ENCODE measurements around the gene FBXO24.
A peak's percentile ranks its signal among the peaks of the same experiment; 100 is the strongest.

The FBXO24 gene

GRCh38 chr7:100602889-100603725 is 17.0 kb downstream of the FBXO24 start:
- Histone ChIP-seq H2BK5ac (ENCODE audit: low read depth, low read length, poor library complexity, severe bottlenecking) (no peak overlapping the region), H3K9ac (ENCODE audit: low read length) (peak overlapping the region; percentile 88), H2BK15ac (ENCODE audit: low read depth, poor library complexity, severe bottlenecking) (peak overlapping the region; percentile 97), H3K4me2 (ENCODE audit: low read length, poor library complexity, severe bottlenecking) (peak overlapping the region; percentile 81), H4K8ac (ENCODE audit: low read length) (peak overlapping the region; percentile 95), H2AFZ (ENCODE audit: low read depth, low read length) (no peak overlapping the region), H3K4me1 (ENCODE audit: control insufficient read depth, insufficient read depth, low read depth, low read length) (peaks cover 41% of the 10 kb centered on the region), H3K18ac (ENCODE audit: low read depth in 1 of 2, low read length in 2 of 2) (peak overlapping the region; percentile 70 to 94), H3K79me1 (replicated peaks; ENCODE audit: low read length, poor library complexity, severe bottlenecking) (peaks cover 2% of the 10 kb centered on the region), H3K9me3 (ENCODE audit: control insufficient read depth, low read length) (no peaks in the 10 kb centered on the region), H3K27ac (ENCODE audit: low read length, poor library complexity, severe bottlenecking) (peak overlapping the region; percentile 74), H2AK5ac (ENCODE audit: low read length, severe bottlenecking) (peak overlapping the region; percentile 52), H3K4me3 (ENCODE audit: insufficient read depth in 1 of 2, low read depth in 1 of 2, low read length in 2 of 2) (peak overlapping the region in 1 of 2 experiments; percentile 92), H3K27me3 (ENCODE audit: control insufficient read depth in 1 of 2, insufficient read depth in 1 of 2, low read length in 2 of 2) (no peaks in the 10 kb centered on the region), H2BK120ac (ENCODE audit: low read depth, low read length) (peak overlapping the region; percentile 99), H4K91ac (ENCODE audit: low read length) (peak overlapping the region; percentile 97), H3K36me3 (ENCODE audit: control insufficient read depth in 1 of 2, insufficient read depth in 2 of 2, low read depth in 1 of 2, low read length in 2 of 2) (peaks cover 12 to 29% of the 10 kb centered on the region in 2 experiments), H3K23ac (ENCODE audit: low read length in 2 of 2) (peak overlapping the region in 1 of 2 experiments; percentile 10), H2BK12ac (ENCODE audit: low read length in 2 of 2) (peak overlapping the region; percentile 89 to 93), H3K4ac (ENCODE audit: low read depth in 1 of 2, low read length in 2 of 2) (peak overlapping the region; percentile 52 to 99), H3K14ac (ENCODE audit: low read length in 2 of 2) (peak overlapping the region; percentile 41 to 86)
- DNase-seq = peak; percentile 72
- WGBS = 16% methylated on average over 17 of the region's 21 CpGs

GRCh38 chr7:100603726-100604027 is 17.5 kb downstream of the FBXO24 start:
- peak overlapping the region; percentile 93 for H2BK15ac ChIP-seq (ENCODE audit: low read depth, poor library complexity, severe bottlenecking)
- 5% methylated on average over 10 of the region's 10 CpGs for WGBS
- H3K79me1 ChIP-seq (replicated peaks; ENCODE audit: low read length, poor library complexity, severe bottlenecking) = peaks cover 2% of the 10 kb centered on the region
- peak overlapping the region; percentile 89 to 93 for H2BK12ac ChIP-seq (ENCODE audit: low read length in 2 of 2)
- H3K36me3 ChIP-seq (ENCODE audit: control insufficient read depth in 1 of 2, insufficient read depth in 2 of 2, low read depth in 1 of 2, low read length in 2 of 2) = peaks cover 12 to 35% of the 10 kb centered on the region in 2 experiments
- peak overlapping the region; percentile 8 to 79 for H3K4ac ChIP-seq (ENCODE audit: low read depth in 1 of 2, low read length in 2 of 2)
- H3K9me3 ChIP-seq (ENCODE audit: control insufficient read depth, low read length) = no peaks in the 10 kb centered on the region
- DNase-seq = peak; percentile 69
- peak overlapping the region; percentile 97 for H4K91ac ChIP-seq (ENCODE audit: low read length)
- H2AK5ac ChIP-seq (ENCODE audit: low read length, severe bottlenecking) = peak overlapping the region; percentile 45
- H3K27ac ChIP-seq (ENCODE audit: low read length, poor library complexity, severe bottlenecking) = peak overlapping the region; percentile 74
- H3K4me2 ChIP-seq (ENCODE audit: low read length, poor library complexity, severe bottlenecking) = peak overlapping the region; percentile 81
- peak overlapping the region in 1 of 2 experiments; percentile 84 for H3K14ac ChIP-seq (ENCODE audit: low read length in 2 of 2)
- H3K4me3 ChIP-seq (ENCODE audit: insufficient read depth in 1 of 2, low read depth in 1 of 2, low read length in 2 of 2) = peak overlapping the region; percentile 57 to 92
- H3K27me3 ChIP-seq (ENCODE audit: control insufficient read depth in 1 of 2, insufficient read depth in 1 of 2, low read length in 2 of 2) = no peaks in the 10 kb centered on the region
- H2AFZ ChIP-seq (ENCODE audit: low read depth, low read length) = no peak overlapping the region
- peak overlapping the region in 1 of 2 experiments; percentile 10 for H3K23ac ChIP-seq (ENCODE audit: low read length in 2 of 2)
- peak overlapping the region; percentile 99 for H2BK120ac ChIP-seq (ENCODE audit: low read depth, low read length)
- peak overlapping the region; percentile 59 for H2BK5ac ChIP-seq (ENCODE audit: low read depth, low read length, poor library complexity, severe bottlenecking)
- peak overlapping the region; percentile 95 for H4K8ac ChIP-seq (ENCODE audit: low read length)
- H3K18ac ChIP-seq (ENCODE audit: low read depth in 1 of 2, low read length in 2 of 2) = peak overlapping the region; percentile 70 to 94
- H3K4me1 ChIP-seq (ENCODE audit: control insufficient read depth, insufficient read depth, low read depth, low read length) = peaks cover 41% of the 10 kb centered on the region
- peak overlapping the region; percentile 88 for H3K9ac ChIP-seq (ENCODE audit: low read length)

GRCh38 chr7:100604028-100604975 is 18.2 kb downstream of the FBXO24 start:
- under 1% methylated on average over 55 of the region's 70 CpGs for WGBS
- Histone ChIP-seq H2BK12ac (ENCODE audit: low read length in 2 of 2) (peak overlapping the region; percentile 89 to 93), H3K79me1 (replicated peaks; ENCODE audit: low read length, poor library complexity, severe bottlenecking) (peaks cover 2% of the 10 kb centered on the region), H3K27me3 (ENCODE audit: control insufficient read depth in 1 of 2, insufficient read depth in 1 of 2, low read length in 2 of 2) (no peaks in the 10 kb centered on the region), H4K91ac (ENCODE audit: low read length) (peak overlapping the region; percentile 97), H3K14ac (ENCODE audit: low read length in 2 of 2) (peak overlapping the region; percentile 7 to 84), H3K36me3 (ENCODE audit: control insufficient read depth in 1 of 2, insufficient read depth in 2 of 2, low read depth in 1 of 2, low read length in 2 of 2) (peaks cover 12 to 35% of the 10 kb centered on the region in 2 experiments), H3K4me3 (ENCODE audit: insufficient read depth in 1 of 2, low read depth in 1 of 2, low read length in 2 of 2) (peak overlapping the region; percentile 57 to 92), H3K4me2 (ENCODE audit: low read length, poor library complexity, severe bottlenecking) (peak overlapping the region; percentile 93), H3K4me1 (ENCODE audit: control insufficient read depth, insufficient read depth, low read depth, low read length) (peaks cover 41% of the 10 kb centered on the region), H2BK5ac (ENCODE audit: low read depth, low read length, poor library complexity, severe bottlenecking) (peak overlapping the region; percentile 59), H2AFZ (ENCODE audit: low read depth, low read length) (peak overlapping the region; percentile 8), H3K9me3 (ENCODE audit: control insufficient read depth, low read length) (no peaks in the 10 kb centered on the region), H3K18ac (ENCODE audit: low read depth in 1 of 2, low read length in 2 of 2) (peak overlapping the region; percentile 79 to 94), H3K27ac (ENCODE audit: low read length, poor library complexity, severe bottlenecking) (peak overlapping the region; percentile 74), H4K8ac (ENCODE audit: low read length) (peak overlapping the region; percentile 95), H3K23ac (ENCODE audit: low read length in 2 of 2) (peak overlapping the region in 1 of 2 experiments; percentile 10), H3K4ac (ENCODE audit: low read depth in 1 of 2, low read length in 2 of 2) (peak overlapping the region; percentile 76 to 79), H3K9ac (ENCODE audit: low read length) (peak overlapping the region; percentile 88), H2BK15ac (ENCODE audit: low read depth, poor library complexity, severe bottlenecking) (peak overlapping the region; percentile 98), H2BK120ac (ENCODE audit: low read depth, low read length) (peak overlapping the region; percentile 99), H2AK5ac (ENCODE audit: low read length, severe bottlenecking) (no peak overlapping the region)
- DNase-seq = peak; percentile 82
